Measurements from ENCODE around the gene LIF.
"Not testable (repeated sequence)": the region's sequence is repeated elsewhere in the genome, so short reads cannot be mapped to it uniquely, and the experiment has no call there.

LIF gene

GRCh38 chr22:30205281-30206115 is 41.1 kb downstream of the LIF start:
- peak in 2 of 14 donors; percentile 31 to 76 for DNase-seq

- DNase-seq, result peak in 1 of 14 donors; percentile 13
These were observed 41.8 kb downstream of the LIF start for GRCh38 chr22:30204742-30205111.

GRCh38 chr22:30204015-30204741 is 42.4 kb downstream of the LIF start:
- no peak for DNase-seq

- peak in 1 of 14 donors; percentile 15 for DNase-seq
These were observed 44.0 kb downstream of the LIF start for GRCh38 chr22:30202531-30203006.

- DNase-seq, result no peak
These were observed 44.6 kb downstream of the LIF start for GRCh38 chr22:30201945-30202344.

- not testable (repeated sequence) for DNase-seq
These were observed 45.7 kb downstream of the LIF start for GRCh38 chr22:30200905-30201304.

- DNase-seq, result no peak
These were observed 47.6 kb downstream of the LIF start for GRCh38 chr22:30198921-30199320.

- DNase-seq, result no peak
These were observed 48.3 kb downstream of the LIF start for GRCh38 chr22:30198152-30198825.

GRCh38 chr22:30197389-30197788 is 49.2 kb downstream of the LIF start:
- no peak for DNase-seq

- DNase-seq, result no peak
These were observed 49.7 kb downstream of the LIF start for GRCh38 chr22:30196880-30197336.

- DNase-seq, result no peak
These were observed 50.2 kb downstream of the LIF start for GRCh38 chr22:30196141-30196879.

- DNase-seq, result no peak
These were observed 51.1 kb downstream of the LIF start for GRCh38 chr22:30195245-30196140.

GRCh38 chr22:30193031-30193775 is 53.4 kb downstream of the LIF start:
- no peak for DNase-seq

GRCh38 chr22:30192427-30192826 is 54.1 kb downstream of the LIF start:
- no peak for DNase-seq

GRCh38 chr22:30191040-30191701 is 55.4 kb downstream of the LIF start:
- no peak for DNase-seq

- no peak for DNase-seq
These were observed 56.0 kb downstream of the LIF start for GRCh38 chr22:30190574-30190973.
